Mesenchymal stem cell (in vitro differentiated cells and primary cell): ENCODE data around the gene STX16.

ENCODE experiments used
- DNase-seq: peaks from one replicate; pipeline ENCODE4 v3.0.0-alpha.2; 2013
- H2AFZ ChIP-seq: one replicate; pipeline ENCODE4 v1.6.1; 2013; ENCODE audit warnings: low read depth, mild to moderate bottlenecking, control low read depth, inconsistent platforms, low read length, moderate library complexity
- H2AK5ac ChIP-seq: 2 replicates; pipeline ENCODE4 v1.6.1; 2013; ENCODE audit warnings: low read length, moderate library complexity, mild to moderate bottlenecking, inconsistent platforms; ENCODE audit not compliant: severe bottlenecking
- H2BK120ac ChIP-seq: one replicate; pipeline ENCODE4 v1.6.1; 2013; ENCODE audit warnings: low read depth, mild to moderate bottlenecking, inconsistent platforms, low read length, moderate library complexity
- H2BK12ac ChIP-seq, 2 experiments: one replicate each; pipeline ENCODE4 v1.6.1; 2013; ENCODE audit warnings: inconsistent platforms in 2 of 2, low read length in 2 of 2, mild to moderate bottlenecking in 2 of 2, moderate library complexity in 2 of 2, control low read depth in 1 of 2
- H2BK15ac ChIP-seq: one replicate; pipeline ENCODE4 v1.6.1; 2013; ENCODE audit warnings: mild to moderate bottlenecking, low read depth, inconsistent platforms; ENCODE audit not compliant: poor library complexity, severe bottlenecking
- H2BK5ac ChIP-seq: 2 replicates; pipeline ENCODE4 v1.6.1; 2013; ENCODE audit warnings: low read depth, mild to moderate bottlenecking, low read length, control low read depth, inconsistent platforms; ENCODE audit not compliant: poor library complexity, severe bottlenecking
- H3K14ac ChIP-seq, 2 experiments: one replicate each; pipeline ENCODE4 v1.6.1; 2013; ENCODE audit warnings: inconsistent platforms in 2 of 2, low read length in 2 of 2, control low read depth in 1 of 2, mild to moderate bottlenecking in 1 of 2, moderate library complexity in 1 of 2
- H3K18ac ChIP-seq, 2 experiments: one replicate each; pipeline ENCODE4 v1.6.1; 2013; ENCODE audit warnings: inconsistent platforms in 2 of 2, low read length in 2 of 2, control low read depth in 1 of 2, low read depth in 1 of 2, mild to moderate bottlenecking in 1 of 2
- H3K23ac ChIP-seq, 2 experiments: one replicate each; pipeline ENCODE4 v1.6.1; 2013; ENCODE audit warnings: inconsistent platforms in 2 of 2, low read length in 2 of 2, mild to moderate bottlenecking in 2 of 2, moderate library complexity in 2 of 2, control low read depth in 1 of 2
- H3K27ac ChIP-seq: 2 replicates; pipeline ENCODE4 v1.5.1; 2013; ENCODE audit warnings: mild to moderate bottlenecking, moderate library complexity, low read length, control low read depth, inconsistent platforms; ENCODE audit not compliant: poor library complexity, severe bottlenecking
- H3K27me3 ChIP-seq, 2 experiments: 2 replicates each; pipeline versions ENCODE4 v1.6.1 to v1.7.0; 2013; ENCODE audit warnings: low read length in 2 of 2, mild to moderate bottlenecking in 2 of 2, moderate library complexity in 2 of 2, control low read depth in 1 of 2, inconsistent platforms in 1 of 2; ENCODE audit not compliant: control insufficient read depth in 1 of 2, insufficient read depth in 1 of 2
- H3K36me3 ChIP-seq, 2 experiments: 2 replicates each; pipeline versions ENCODE4 v1.6.1 to v1.7.0; 2013; ENCODE audit warnings: low read length in 2 of 2, control low read depth in 1 of 2, inconsistent platforms in 1 of 2, low read depth in 1 of 2, mild to moderate bottlenecking in 1 of 2; ENCODE audit not compliant: insufficient read depth in 2 of 2, control insufficient read depth in 1 of 2
- H3K4ac ChIP-seq, 2 experiments: one replicate each; pipeline ENCODE4 v1.6.1; 2013; ENCODE audit warnings: inconsistent platforms in 2 of 2, low read length in 2 of 2, mild to moderate bottlenecking in 2 of 2, moderate library complexity in 2 of 2, control low read depth in 1 of 2, low read depth in 1 of 2
- H3K4me1 ChIP-seq: 2 replicates; pipeline ENCODE4 v1.6.1; 2013; ENCODE audit warnings: low read depth, low read length, control low read depth; ENCODE audit not compliant: control insufficient read depth, insufficient read depth
- H3K4me2 ChIP-seq: 2 replicates; pipeline ENCODE4 v1.6.1; 2013; ENCODE audit warnings: low read length, mild to moderate bottlenecking, inconsistent platforms; ENCODE audit not compliant: poor library complexity, severe bottlenecking
- H3K4me3 ChIP-seq, 2 experiments: 2 replicates each; pipeline versions ENCODE4 v1.5.1 to v1.7.0; 2013; ENCODE audit warnings: low read length in 2 of 2, mild to moderate bottlenecking in 2 of 2, control low read depth in 1 of 2, low read depth in 1 of 2; ENCODE audit not compliant: insufficient read depth in 1 of 2
- H3K79me1 ChIP-seq: replicated peaks from 2 replicates; pipeline ENCODE4 v1.6.1; 2013; ENCODE audit warnings: mild to moderate bottlenecking, control low read depth, low read length, inconsistent platforms; ENCODE audit not compliant: poor library complexity, severe bottlenecking
- H3K9ac ChIP-seq: 2 replicates; pipeline ENCODE4 v1.7.0; 2013; ENCODE audit warnings: mild to moderate bottlenecking, low read length, moderate library complexity
- H3K9me3 ChIP-seq: 2 replicates; pipeline ENCODE4 v1.7.0; 2013; ENCODE audit warnings: mild to moderate bottlenecking, low read length; ENCODE audit not compliant: control insufficient read depth
- H4K8ac ChIP-seq: one replicate; pipeline ENCODE4 v1.6.1; 2013; ENCODE audit warnings: inconsistent platforms, mild to moderate bottlenecking, low read length, moderate library complexity
- H4K91ac ChIP-seq: one replicate; pipeline ENCODE4 v1.6.1; 2013; ENCODE audit warnings: mild to moderate bottlenecking, low read length, inconsistent platforms
- WGBS: methylation state at CpG from one replicate; pipeline ENCODE4 v1.1.7; 2013; ENCODE audit warnings: mixed read lengths; 5-methylcytosine and 5-hydroxymethylcytosine counted together

The STX16 gene

DNA sequence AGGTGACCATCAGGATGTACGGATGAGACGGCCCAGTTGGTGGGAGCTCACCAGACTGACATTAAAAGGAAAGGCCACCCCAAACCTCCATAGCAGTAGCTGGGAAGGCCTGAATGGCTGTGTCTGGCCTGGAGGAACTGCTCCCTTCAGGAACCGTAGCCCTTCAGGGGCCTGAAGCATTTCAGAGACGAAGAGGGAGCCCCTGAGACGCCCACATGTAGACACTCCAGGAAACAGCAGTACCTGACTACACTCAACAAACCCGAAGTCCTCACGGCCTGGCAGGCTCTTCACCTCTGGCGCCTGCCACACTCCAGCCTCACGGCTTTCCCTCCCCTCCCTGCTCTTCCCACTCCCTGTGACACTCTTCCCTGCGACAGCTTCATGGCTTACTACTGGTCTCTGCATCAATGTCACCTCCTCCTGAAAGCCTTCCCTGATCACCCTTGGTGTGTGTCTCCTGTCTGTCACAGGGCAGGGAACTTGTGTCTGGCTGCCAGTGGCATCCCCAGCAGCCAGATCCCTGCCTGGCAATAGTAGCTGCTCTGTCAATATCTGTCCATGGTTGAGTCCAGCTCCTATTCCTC, 14.6 kb upstream of the STX16 start:
- Histone ChIP-seq H2AK5ac (peak overlapping the region; percentile 36), H4K8ac (no peak overlapping the region), H2BK5ac (no peak overlapping the region), H3K23ac (no peak overlapping the region), H3K9ac (no peak overlapping the region), H3K14ac (no peak overlapping the region), H2AFZ (no peak overlapping the region), H3K18ac (no peak overlapping the region), H3K79me1 (no peaks in the 10 kb centered on the region), H2BK12ac (no peak overlapping the region), H3K4me3 (no peak overlapping the region), H3K27ac (no peak overlapping the region), H3K9me3 (no peaks in the 10 kb centered on the region), H3K4me2 (no peak overlapping the region), H4K91ac (no peak overlapping the region), H3K4ac (no peak overlapping the region), H2BK15ac (peak overlapping the region; percentile 34), H3K36me3 (no peaks in the 10 kb centered on the region), H3K4me1 (peaks cover 9% of the 10 kb centered on the region), H2BK120ac (no peak overlapping the region), H3K27me3 (peaks cover 0 to 3% of the 10 kb centered on the region in 2 experiments)
- no peak for DNase-seq
- WGBS = 93% methylated on average over 10 of the region's 10 CpGs

- 87% methylated on average over 8 of the region's 8 CpGs for WGBS
- Histone ChIP-seq H4K91ac (no peak overlapping the region), H3K27ac (no peak overlapping the region), H3K9ac (no peak overlapping the region), H3K27me3 (peaks cover 0 to 3% of the 10 kb centered on the region in 2 experiments), H3K9me3 (no peaks in the 10 kb centered on the region), H3K23ac (no peak overlapping the region), H2BK12ac (no peak overlapping the region), H2AK5ac (no peak overlapping the region), H2BK5ac (no peak overlapping the region), H2BK15ac (no peak overlapping the region), H3K4me1 (peaks cover 9% of the 10 kb centered on the region), H3K14ac (no peak overlapping the region), H3K36me3 (no peaks in the 10 kb centered on the region), H3K79me1 (no peaks in the 10 kb centered on the region), H2AFZ (no peak overlapping the region), H3K4me2 (no peak overlapping the region), H2BK120ac (no peak overlapping the region), H3K4ac (no peak overlapping the region), H4K8ac (no peak overlapping the region), H3K18ac (no peak overlapping the region), H3K4me3 (no peak overlapping the region)
- no peak for DNase-seq
These were observed 14.1 kb upstream of the STX16 start for GRCh38 chr20:58636983-58637421.

GRCh38 chr20:58637466-58638213, 13.4 kb upstream of the STX16 start:
- Histone ChIP-seq H3K9ac (no peak overlapping the region), H3K79me1 (no peaks in the 10 kb centered on the region), H3K18ac (no peak overlapping the region), H3K23ac (no peak overlapping the region), H2BK5ac (no peak overlapping the region), H4K8ac (no peak overlapping the region), H3K4me1 (peaks cover 9% of the 10 kb centered on the region), H3K4me3 (no peak overlapping the region), H3K4me2 (no peak overlapping the region), H2AK5ac (no peak overlapping the region), H2BK120ac (no peak overlapping the region), H3K9me3 (no peaks in the 10 kb centered on the region), H4K91ac (no peak overlapping the region), H3K4ac (no peak overlapping the region), H3K27ac (no peak overlapping the region), H2BK15ac (no peak overlapping the region), H3K27me3 (peaks cover 0 to 3% of the 10 kb centered on the region in 2 experiments), H3K36me3 (no peaks in the 10 kb centered on the region), H2AFZ (no peak overlapping the region), H2BK12ac (peak overlapping the region in 1 of 2 experiments; percentile 19), H3K14ac (no peak overlapping the region)
- DNase-seq = no peak
- WGBS = 87% methylated on average over 24 of the region's 24 CpGs

- Histone ChIP-seq H2BK120ac (no peak overlapping the region), H2BK15ac (no peak overlapping the region), H3K4me3 (no peak overlapping the region), H3K27ac (no peak overlapping the region), H3K23ac (no peak overlapping the region), H2AFZ (no peak overlapping the region), H3K4ac (no peak overlapping the region), H3K9ac (no peak overlapping the region), H2BK12ac (no peak overlapping the region), H2AK5ac (no peak overlapping the region), H3K27me3 (peaks cover 0 to 3% of the 10 kb centered on the region in 2 experiments), H3K14ac (no peak overlapping the region), H3K79me1 (no peaks in the 10 kb centered on the region), H3K36me3 (no peaks in the 10 kb centered on the region), H4K91ac (no peak overlapping the region), H3K18ac (no peak overlapping the region), H3K9me3 (no peaks in the 10 kb centered on the region), H3K4me1 (peaks cover 9% of the 10 kb centered on the region), H4K8ac (no peak overlapping the region), H3K4me2 (no peak overlapping the region), H2BK5ac (no peak overlapping the region)
- 79% methylated on average over 6 of the region's 7 CpGs for WGBS
- DNase-seq = no peak
These were observed 12.5 kb upstream of the STX16 start for GRCh38 chr20:58638467-58639181.
